T-helper 2 cell treated with Interferon-gamma antibody and Interleukin-4, amounts not matched to agents 100 ng/mL and 5 ng/mL, for 36 hours (primary cell): ENCODE measurements around the gene C2CD4A. TPM values are rescaled to one million over a fixed set of nuclear protein-coding genes. Genes with fewer than 3 reads are reported as not detected.

ENCODE experiments used
- total RNA-seq: library from RNA; stranded (reverse); gene quantifications from 2 replicates; pipeline ENCODE4 v1.2.3, GENCODE V29; 2022

C2CD4A gene
- total RNA-seq, 1 donor from 2014 or later = not detected

Other genes starting within 250 kb of the C2CD4A start
- gene VPS13C, start 6.5 kb upstream of the C2CD4A start, total RNA-seq = 70.3 and 73.8 TPM in 2 replicates
- 0.09 TPM in 1 of 2 replicates, not detected in the other for gene C2CD4B, start 98.3 kb downstream of the C2CD4A start, total RNA-seq